Mucosa of gallbladder (tissue), 1 donor: Measurements from ENCODE around the gene SMYD2. TPM values are rescaled to one million over a fixed set of nuclear protein-coding genes. Genes with fewer than 3 reads are reported as not detected.

Experiments used
- DNase-seq: peaks from one replicate; pipeline ENCODE4 v3.0.0-alpha.2; 2020; ENCODE audit warnings: low spot score
- total RNA-seq: library from RNA; stranded (reverse); gene quantifications from one replicate; pipeline ENCODE4 v1.2.1, GENCODE V29; 2021
- donor health status: DM: no; HTN: no; CAD: no.

Gene SMYD2
- total RNA-seq: 21.6 TPM

- DNase-seq: peak; percentile 54
These were observed at the start of gene SMYD2 for GRCh38 chr1:214281021-214281719. SMYD2 (plus strand) TSS chr1:214281159; CDS start chr1:214281255, 96 bp downstream.

- no peak for DNase-seq
These were observed 46.9 kb upstream of the SMYD2 start for GRCh38 chr1:214233856-214234634.

GRCh38 chr1:214234635-214235025 is 46.3 kb upstream of the SMYD2 start:
- no peak for DNase-seq

GRCh38 chr1:214236477-214236876 is 44.5 kb upstream of the SMYD2 start:
- DNase-seq: no peak

GRCh38 chr1:214241060-214241459 is 39.9 kb upstream of the SMYD2 start:
- no peak for DNase-seq

GRCh38 chr1:214244252-214244651 is 36.7 kb upstream of the SMYD2 start:
- DNase-seq: no peak

GRCh38 chr1:214244841-214245240 is 36.1 kb upstream of the SMYD2 start:
- no peak for DNase-seq

GRCh38 chr1:214247501-214248041 is 33.4 kb upstream of the SMYD2 start:
- DNase-seq: no peak

GRCh38 chr1:214248311-214249085 is 32.5 kb upstream of the SMYD2 start:
- no peak for DNase-seq

- DNase-seq: no peak
These were observed 31.3 kb upstream of the SMYD2 start for GRCh38 chr1:214249651-214250050.

- DNase-seq: no peak
These were observed 29.6 kb upstream of the SMYD2 start for GRCh38 chr1:214251354-214251753.

GRCh38 chr1:214255509-214255908 is 25.4 kb upstream of the SMYD2 start:
- no peak for DNase-seq

GRCh38 chr1:214259353-214259977 is 21.5 kb upstream of the SMYD2 start:
- DNase-seq: no peak

- no peak for DNase-seq
These were observed 20.3 kb upstream of the SMYD2 start for GRCh38 chr1:214260561-214261205.

GRCh38 chr1:214261206-214262123 is 19.5 kb upstream of the SMYD2 start:
- DNase-seq: peak; percentile 82

- no peak for DNase-seq
These were observed 16.8 kb upstream of the SMYD2 start for GRCh38 chr1:214264196-214264595.

GRCh38 chr1:214264976-214265375 is 16.0 kb upstream of the SMYD2 start:
- no peak for DNase-seq

- no peak for DNase-seq
These were observed 10.8 kb upstream of the SMYD2 start for GRCh38 chr1:214270097-214270650.

GRCh38 chr1:214271174-214271858 is 9.6 kb upstream of the SMYD2 start:
- no peak for DNase-seq
